Stimulated activated CD8-positive, alpha-beta memory T cell treated with anti-CD3 and anti-CD28 coated beads, Interleukin-4, amount 100 ng/mL, for 4 hours (primary cell): ENCODE results near the gene TRMT11.
"Not testable (repeated sequence)": the region's sequence is repeated elsewhere in the genome, so short reads cannot be mapped to it uniquely, and the experiment has no call there.

Experiments used
- DNase-seq, 2 donors: peaks; one replicate each; pipeline ENCODE4 v3.0.0-alpha.2; 2020; ENCODE audit warnings: low read depth in 2 of 2, low spot score in 1 of 2

Gene TRMT11

GRCh38 chr6:125991653-125992052 is 5.3 kb downstream of the TRMT11 start:
- DNase-seq: no peak

- no peak for DNase-seq
Observed at GRCh38 chr6:125994670-125995488, 8.5 kb downstream of the TRMT11 start.

GRCh38 chr6:125995972-125996580 is 9.7 kb downstream of the TRMT11 start:
- DNase-seq: peak; percentile 32 to 56

- no peak for DNase-seq
Observed at GRCh38 chr6:126002755-126003679, 16.7 kb downstream of the TRMT11 start.

GRCh38 chr6:126007800-126008199 is 21.5 kb downstream of the TRMT11 start:
- no peak for DNase-seq

- no peak for DNase-seq
Observed at GRCh38 chr6:126010040-126010439, 23.7 kb downstream of the TRMT11 start.

GRCh38 chr6:126015863-126016262 is 29.5 kb downstream of the TRMT11 start:
- no peak for DNase-seq

- no peak for DNase-seq
Observed at GRCh38 chr6:126016591-126016990, 30.3 kb downstream of the TRMT11 start.

- no peak for DNase-seq
Observed at GRCh38 chr6:126017668-126018067, 31.3 kb downstream of the TRMT11 start.

- no peak for DNase-seq
Observed at GRCh38 chr6:126020305-126021050, 34.1 kb downstream of the TRMT11 start.

- not testable (repeated sequence) for DNase-seq
Observed at GRCh38 chr6:126023474-126023873, 37.1 kb downstream of the TRMT11 start.

GRCh38 chr6:126026001-126026400 is 39.7 kb downstream of the TRMT11 start:
- no peak for DNase-seq

GRCh38 chr6:126027601-126028000 is 41.3 kb downstream of the TRMT11 start:
- DNase-seq: no peak

GRCh38 chr6:126030045-126030444 is 43.7 kb downstream of the TRMT11 start:
- DNase-seq: no peak

- no peak for DNase-seq
Observed at GRCh38 chr6:126033696-126034095, 47.4 kb downstream of the TRMT11 start.

- DNase-seq: no peak
Observed at GRCh38 chr6:126034656-126035055, 48.3 kb downstream of the TRMT11 start.

GRCh38 chr6:126035764-126036163 is 49.4 kb downstream of the TRMT11 start:
- no peak for DNase-seq

- DNase-seq: no peak
Observed at GRCh38 chr6:126038234-126038633, 51.9 kb downstream of the TRMT11 start.

GRCh38 chr6:126039284-126039683 is 52.9 kb downstream of the TRMT11 start:
- no peak for DNase-seq

GRCh38 chr6:126040394-126040793 is 54.1 kb downstream of the TRMT11 start:
- no peak for DNase-seq

- DNase-seq: no peak
Observed at GRCh38 chr6:126040826-126041225, 54.5 kb downstream of the TRMT11 start.
